OCI-LY3 (cell line): ENCODE measurements around the gene FOXE1.

ENCODE experiments used
- H2AFZ ChIP-seq: fragments of 200-600, 300-600 bp; shearing (Covaris generic); 2 replicates; pipeline ENCODE4 v1.6.0; 2014; ENCODE audit warnings: antibody characterized with exemption, low read depth, low read length
- H3K27ac ChIP-seq: fragments of 200-600, 300-600 bp; sonication (generic); 2 replicates; pipeline ENCODE4 v1.5.1; 2014; ENCODE audit warnings: mild to moderate bottlenecking, low read length, moderate library complexity, mixed read lengths
- H3K27me3 ChIP-seq: fragments of 200-600, 300-600 bp; sonication (generic); 2 replicates; pipeline ENCODE4 v1.6.1; 2014; ENCODE audit warnings: low read depth, low read length, mixed read lengths
- H3K36me3 ChIP-seq: fragments of 200-600, 300-600 bp; sonication (generic); replicated peaks from 2 replicates; pipeline ENCODE3; 2014; ENCODE audit warnings: low read depth, low read length, mixed read lengths
- H3K4me1 ChIP-seq: fragments of 300-600, 200-600 bp; sonication (generic); 2 replicates; pipeline ENCODE4 v1.6.1; 2014; ENCODE audit warnings: low read length, mixed read lengths
- H3K4me2 ChIP-seq: fragments of 200-600, 300-600 bp; sonication (generic); 2 replicates; pipeline ENCODE4 v1.6.1; 2014; ENCODE audit warnings: low read length, mixed read lengths
- H3K4me3 ChIP-seq: fragments of 300-600, 200-600 bp; sonication (generic); 2 replicates; pipeline ENCODE4 v1.5.1; 2014; ENCODE audit warnings: antibody characterized with exemption, mild to moderate bottlenecking, low read length, moderate library complexity
- H3K79me2 ChIP-seq: fragments of 300-600, 200-600 bp; shearing (Covaris generic); 2 replicates; pipeline ENCODE4 v1.6.1; 2014; ENCODE audit warnings: mild to moderate bottlenecking, low read length, mixed read lengths
- H3K9ac ChIP-seq: fragments of 300-600, 200-600 bp; shearing (Covaris generic); 2 replicates; pipeline ENCODE4 v1.6.0; 2014; ENCODE audit warnings: mild to moderate bottlenecking, low read length, moderate library complexity
- H3K9me3 ChIP-seq: fragments of 200-600, 300-600 bp; shearing (Covaris generic); 2 replicates; pipeline ENCODE4 v1.6.1; 2014; ENCODE audit warnings: low read length, mixed read lengths; ENCODE audit not compliant: insufficient read depth
- H4K20me1 ChIP-seq: fragments of 200-600, 300-600 bp; sonication (generic); 2 replicates; pipeline ENCODE4 v1.6.1; 2016; ENCODE audit warnings: low read length, mixed read lengths; ENCODE audit not compliant: insufficient read depth
- CTCF ChIP-seq: fragments of 200-600, 300-600 bp; sonication (generic); IDR thresholded peaks from 2 replicates; pipeline ENCODE4 v1.5.1; 2014; ENCODE audit warnings: antibody characterized with exemption, low read length, low read depth
- EZH2phosphoT487 ChIP-seq: fragments of 200-600 bp; shearing (Covaris generic); IDR thresholded peaks from 2 replicates; pipeline ENCODE4 v1.6.1; 2018; ENCODE audit warnings: antibody characterized with exemption, mixed run types, low read depth

FOXE1 gene

DNA sequence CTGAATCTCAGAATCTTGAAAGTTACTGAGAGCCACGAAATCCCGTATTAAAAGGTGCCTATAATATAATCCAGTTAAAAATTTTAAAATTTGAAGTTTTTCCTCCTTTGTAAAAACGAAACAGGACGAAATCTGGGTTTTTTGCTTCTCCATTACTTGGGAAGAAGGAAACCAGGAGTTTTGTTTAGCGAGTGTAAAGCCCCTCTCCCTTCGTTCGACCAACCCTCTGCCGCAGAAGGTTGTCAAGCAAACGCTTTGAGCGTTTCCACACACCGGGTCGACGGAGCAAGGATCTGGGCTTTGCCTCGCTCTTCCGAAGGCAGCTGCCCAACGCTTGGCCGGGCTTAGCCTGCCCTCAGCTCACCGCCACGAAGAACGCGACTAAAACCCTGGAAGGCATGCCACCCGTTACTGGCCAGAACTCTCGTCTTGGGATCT, 1.6 kb upstream of the FOXE1 start:
- H3K9ac ChIP-seq = no peak overlapping the region
- no peaks in the 10 kb centered on the region for H3K79me2 ChIP-seq
- no peaks in the 10 kb centered on the region for H3K9me3 ChIP-seq
- H3K27me3 ChIP-seq = no peaks in the 10 kb centered on the region
- no peak overlapping the region for H3K4me2 ChIP-seq
- H3K36me3 ChIP-seq = no peaks in the 10 kb centered on the region
- no peak overlapping the region for H2AFZ ChIP-seq
- TF ChIP-seq EZH2phosphoT487 (no peak), CTCF (no peak)
- no peak overlapping the region for H3K4me3 ChIP-seq
- no peaks in the 10 kb centered on the region for H3K4me1 ChIP-seq
- no peak overlapping the region for H3K27ac ChIP-seq
- no peaks in the 10 kb centered on the region for H4K20me1 ChIP-seq

DNA sequence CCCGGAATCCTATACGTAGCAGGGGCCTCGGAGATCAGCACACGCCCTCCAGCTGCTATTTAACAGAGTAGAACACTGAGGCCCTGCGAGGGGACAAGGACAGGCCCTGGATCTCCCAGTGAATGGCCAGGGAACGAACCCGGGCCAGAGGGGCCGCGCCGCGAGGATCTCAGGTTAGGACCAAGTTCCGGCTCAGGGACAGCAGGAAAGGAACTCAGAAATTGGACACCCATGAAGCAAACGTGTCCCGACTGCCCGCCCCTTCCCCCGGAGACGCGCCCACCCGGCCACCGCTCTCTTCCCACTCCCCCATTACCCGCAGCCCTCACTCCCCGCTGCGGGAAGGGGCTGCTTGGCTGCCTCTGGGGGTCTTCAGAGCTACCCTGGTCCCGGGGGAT, 1.0 kb upstream of the FOXE1 start:
- Histone ChIP-seq H3K27ac (no peak overlapping the region), H3K4me2 (no peak overlapping the region), H4K20me1 (no peaks in the 10 kb centered on the region), H2AFZ (no peak overlapping the region), H3K36me3 (no peaks in the 10 kb centered on the region), H3K4me1 (no peaks in the 10 kb centered on the region), H3K9ac (no peak overlapping the region), H3K79me2 (no peaks in the 10 kb centered on the region), H3K4me3 (no peak overlapping the region), H3K9me3 (no peaks in the 10 kb centered on the region), H3K27me3 (no peaks in the 10 kb centered on the region)
- TF ChIP-seq EZH2phosphoT487 (no peak), CTCF (no peak)

DNA sequence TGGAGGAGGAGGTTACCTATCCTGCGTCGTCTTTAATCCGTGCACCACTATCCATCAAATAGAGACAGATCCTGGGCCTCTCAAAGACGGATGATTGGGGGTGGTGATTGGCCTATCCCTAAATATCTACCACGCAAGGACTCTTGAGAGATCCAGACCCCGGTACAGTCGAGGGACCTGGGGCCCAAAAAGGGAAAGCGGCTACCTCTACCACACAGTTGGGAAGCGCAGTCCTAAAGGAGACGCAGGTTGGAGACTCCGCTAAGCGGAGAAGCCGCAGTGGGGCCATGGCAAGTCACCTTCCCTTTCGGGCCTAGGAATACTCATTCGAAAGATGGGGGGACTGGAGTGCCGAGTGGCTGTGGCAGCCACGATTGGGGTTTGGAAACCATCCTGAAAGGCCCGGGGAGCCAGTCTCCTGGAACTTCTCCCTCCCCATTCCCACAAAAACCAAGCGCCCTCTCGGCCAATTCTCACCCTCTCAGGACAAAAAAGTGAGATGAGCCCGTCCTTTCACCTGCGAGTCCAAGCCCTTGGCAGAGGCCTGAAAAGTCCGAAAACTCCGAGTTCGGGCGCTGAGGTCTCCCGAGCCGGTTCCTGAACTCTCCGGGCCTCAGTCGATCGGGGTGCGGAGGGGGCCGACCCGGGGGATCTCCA, 499 bp upstream of the FOXE1 start:
- H3K27me3 ChIP-seq = no peaks in the 10 kb centered on the region
- no peak overlapping the region for H3K9ac ChIP-seq
- no peaks in the 10 kb centered on the region for H3K9me3 ChIP-seq
- no peaks in the 10 kb centered on the region for H3K79me2 ChIP-seq
- H3K4me2 ChIP-seq = no peak overlapping the region
- no peak overlapping the region for H3K4me3 ChIP-seq
- H3K36me3 ChIP-seq = no peaks in the 10 kb centered on the region
- H4K20me1 ChIP-seq = no peaks in the 10 kb centered on the region
- no peak overlapping the region for H3K27ac ChIP-seq
- H2AFZ ChIP-seq = no peak overlapping the region
- TF ChIP-seq EZH2phosphoT487 (no peak), CTCF (no peak)
- no peaks in the 10 kb centered on the region for H3K4me1 ChIP-seq

- Histone ChIP-seq H4K20me1 (no peaks in the 10 kb centered on the region), H3K9me3 (no peaks in the 10 kb centered on the region), H3K36me3 (no peaks in the 10 kb centered on the region), H3K4me1 (no peaks in the 10 kb centered on the region), H3K27me3 (no peaks in the 10 kb centered on the region), H3K79me2 (no peaks in the 10 kb centered on the region), H3K4me3 (no peak overlapping the region), H2AFZ (no peak overlapping the region), H3K4me2 (no peak overlapping the region), H3K9ac (no peak overlapping the region), H3K27ac (no peak overlapping the region)
- TF ChIP-seq EZH2phosphoT487 (no peak), CTCF (no peak)
Measured at GRCh38 chr9:97853844-97854695, 1.0 kb downstream of the FOXE1 start.
